Stimulated activated naive B cell treated with anti-CD40 and anti-IgM and Interleukin-4, amounts not matched to agents 10 μg/mL and 1 μg/mL and 100 μg/mL, for 72 hours (primary cell): ENCODE measurements around the gene SETD3.
A peak's percentile ranks its signal among the peaks of the same experiment; 100 is the strongest.

ENCODE experiments used
- ATAC-seq, 2 donors: fragments of 150-1000 bp; cut with Tn5 transposase; replicated peaks; 2 replicates each; pipeline ENCODE4 v1.10.0; 2021; ENCODE audit warnings: moderate library complexity in 1 of 2
- DNase-seq: peaks from one replicate; pipeline ENCODE4 v3.0.0; 2021
- H3K27ac Mint-ChIP-seq: one replicate; pipeline ENCODE4 v1.8.0; 2022; ENCODE audit warnings: mild to moderate bottlenecking, mixed read lengths
- H3K27me3 Mint-ChIP-seq, 2 donors: one replicate each; pipeline ENCODE4 v1.8.0; 2022; ENCODE audit warnings: mixed read lengths in 2 of 2
- H3K36me3 Mint-ChIP-seq, 2 donors: one replicate each; pipeline ENCODE4 v1.8.0; 2022; ENCODE audit warnings: mixed read lengths in 2 of 2, mild to moderate bottlenecking in 1 of 2
- H3K4me1 Mint-ChIP-seq, 2 donors: one replicate each; pipeline ENCODE4 v1.8.0; 2022; ENCODE audit warnings: mixed read lengths in 2 of 2, mild to moderate bottlenecking in 1 of 2
- H3K4me3 Mint-ChIP-seq, 2 donors: one replicate each; pipeline ENCODE4 v1.8.0; 2022; ENCODE audit warnings: mild to moderate bottlenecking in 2 of 2, mixed read lengths in 2 of 2, moderate library complexity in 1 of 2
- H3K9me3 Mint-ChIP-seq, 2 donors: one replicate each; pipeline ENCODE4 v1.8.0; 2022; ENCODE audit warnings: mixed read lengths in 2 of 2, mild to moderate bottlenecking in 1 of 2

The SETD3 gene

GRCh38 chr14:99479906-99480869 lies at the start of gene SETD3:
TSS of gene SETD3 (minus strand) at chr14:99480859. CDS start at chr14:99465805, 15,054 bp downstream.
- ATAC-seq = peak in 1 of 2 donors; percentile 4
- peak; percentile 51 for DNase-seq
- H3K27ac Mint-ChIP-seq = peak within 1 kb of the TSS; percentile 100
- H3K9me3 Mint-ChIP-seq = no peaks in the 10 kb centered on the region
- H3K4me1 Mint-ChIP-seq = peaks cover 28 to 53% of the 10 kb centered on the region in 2 donors
- H3K36me3 Mint-ChIP-seq = peaks cover 0 to 7% of the 10 kb centered on the region in 2 donors
- peak within 1 kb of the TSS; percentile 98 to 100 for H3K4me3 Mint-ChIP-seq
- no peaks in the 10 kb centered on the region for H3K27me3 Mint-ChIP-seq

- Mint-ChIP-seq H3K4me1 (peaks cover 5% of the 10 kb centered on the region in 2 donors), H3K27ac (no peak overlapping the region), H3K4me3 (no peak overlapping the region), H3K27me3 (peaks cover 0 to 14% of the 10 kb centered on the region in 2 donors), H3K9me3 (no peaks in the 10 kb centered on the region), H3K36me3 (no peaks in the 10 kb centered on the region)
- no peak for DNase-seq
- no peak for ATAC-seq
These were observed 49.2 kb upstream of the SETD3 start for GRCh38 chr14:99529899-99530298.

GRCh38 chr14:99527427-99528076 lies 46.9 kb upstream of the SETD3 start:
- H3K4me3 Mint-ChIP-seq = no peak overlapping the region
- H3K27me3 Mint-ChIP-seq = peaks cover 0 to 7% of the 10 kb centered on the region in 2 donors
- no peak overlapping the region for H3K27ac Mint-ChIP-seq
- DNase-seq (no peak), ATAC-seq (no peak)
- no peaks in the 10 kb centered on the region for H3K9me3 Mint-ChIP-seq
- no peaks in the 10 kb centered on the region for H3K36me3 Mint-ChIP-seq
- peaks cover 6% of the 10 kb centered on the region in 2 donors for H3K4me1 Mint-ChIP-seq

- Mint-ChIP-seq H3K27ac (no peak overlapping the region), H3K36me3 (no peaks in the 10 kb centered on the region), H3K4me3 (no peak overlapping the region), H3K4me1 (peaks cover 6% of the 10 kb centered on the region in 2 donors), H3K27me3 (peaks cover 0 to 3% of the 10 kb centered on the region in 2 donors), H3K9me3 (no peaks in the 10 kb centered on the region)
- ATAC-seq = no peak
- no peak for DNase-seq
These were observed 46.4 kb upstream of the SETD3 start for GRCh38 chr14:99527026-99527425.

DNA sequence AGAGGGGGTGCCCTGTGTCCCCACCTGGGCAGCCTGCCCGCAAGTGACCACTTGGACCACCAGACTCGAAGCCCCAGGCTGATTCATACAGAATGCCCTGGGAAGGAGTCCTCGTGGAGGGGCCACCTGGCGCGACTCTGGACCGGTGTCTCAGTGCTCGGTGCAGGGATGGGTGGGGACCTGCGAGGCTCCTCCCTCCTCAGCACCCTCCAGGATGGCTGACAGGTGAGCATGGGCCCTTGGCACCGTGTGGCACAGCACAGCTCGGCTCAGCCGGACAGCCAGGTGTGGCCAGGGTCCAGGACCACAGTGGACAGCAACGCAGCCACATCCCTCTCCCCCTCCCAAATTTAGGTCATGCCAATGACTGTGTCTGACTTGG lies 45.0 kb upstream of the SETD3 start:
- no peaks in the 10 kb centered on the region for H3K36me3 Mint-ChIP-seq
- H3K27ac Mint-ChIP-seq = no peak overlapping the region
- no peaks in the 10 kb centered on the region for H3K9me3 Mint-ChIP-seq

GRCh38 chr14:99524804-99525698 lies 44.4 kb upstream of the SETD3 start:
- Mint-ChIP-seq H3K36me3 (no peaks in the 10 kb centered on the region), H3K9me3 (no peaks in the 10 kb centered on the region), H3K4me1 (peaks cover 6% of the 10 kb centered on the region in 2 donors), H3K27ac (no peak overlapping the region), H3K27me3 (no peaks in the 10 kb centered on the region), H3K4me3 (no peak overlapping the region)
- DNase-seq = no peak
- peak; percentile 15 to 26 for ATAC-seq

More for the DNA sequence above, 45.0 kb upstream of the SETD3 start:
- no peak for ATAC-seq
- H3K4me3 Mint-ChIP-seq = no peak overlapping the region
- H3K27me3 Mint-ChIP-seq = no peaks in the 10 kb centered on the region
- DNase-seq = no peak
- peaks cover 6% of the 10 kb centered on the region in 2 donors for H3K4me1 Mint-ChIP-seq

DNA sequence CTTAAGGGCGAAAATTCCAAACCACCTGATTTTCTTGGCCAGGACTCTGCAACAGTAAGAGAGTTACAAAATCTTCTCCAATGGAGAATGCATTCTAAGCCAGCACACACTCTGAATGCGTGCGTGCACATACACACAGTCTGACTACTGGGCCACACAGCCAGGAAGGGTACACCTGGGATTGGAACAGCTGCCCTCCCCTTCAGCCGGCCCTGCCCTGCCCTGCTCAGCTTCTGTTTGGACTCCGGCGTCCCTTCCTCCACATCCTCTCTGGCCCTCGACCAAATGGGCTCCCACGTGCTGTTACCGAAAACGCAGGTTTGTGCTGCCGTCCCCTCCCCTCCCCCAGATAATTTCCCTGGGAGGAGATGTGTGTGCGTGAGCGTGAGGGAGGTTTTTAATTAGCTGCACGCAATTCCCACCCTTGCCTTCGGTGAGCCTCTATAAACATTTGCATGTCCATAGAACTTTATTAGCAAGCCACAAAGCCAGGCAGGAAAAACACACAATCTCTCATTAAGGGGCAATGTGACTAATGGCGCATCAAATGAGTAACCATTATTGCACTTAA lies 43.5 kb upstream of the SETD3 start:
- no peaks in the 10 kb centered on the region for H3K36me3 Mint-ChIP-seq
- H3K27me3 Mint-ChIP-seq = no peaks in the 10 kb centered on the region
- ATAC-seq (no peak), DNase-seq (no peak)
- no peaks in the 10 kb centered on the region for H3K9me3 Mint-ChIP-seq
- no peak overlapping the region for H3K4me3 Mint-ChIP-seq
- H3K4me1 Mint-ChIP-seq = peaks cover 6% of the 10 kb centered on the region in 2 donors
- no peak overlapping the region for H3K27ac Mint-ChIP-seq

- H3K36me3 Mint-ChIP-seq = no peaks in the 10 kb centered on the region
- H3K4me3 Mint-ChIP-seq = no peak overlapping the region
- H3K27ac Mint-ChIP-seq = no peak overlapping the region
- ATAC-seq = no peak
- no peaks in the 10 kb centered on the region for H3K9me3 Mint-ChIP-seq
- H3K4me1 Mint-ChIP-seq = peaks cover 6% of the 10 kb centered on the region in 2 donors
- no peak for DNase-seq
- H3K27me3 Mint-ChIP-seq = no peaks in the 10 kb centered on the region
These were observed 43.0 kb upstream of the SETD3 start for GRCh38 chr14:99523704-99524055.

- no peak for ATAC-seq
- H3K27me3 Mint-ChIP-seq = no peaks in the 10 kb centered on the region
These were observed 42.5 kb upstream of the SETD3 start for GRCh38 chr14:99522934-99523703.

GRCh38 chr14:99522457-99522891 lies 41.8 kb upstream of the SETD3 start:
- no peak for DNase-seq
- no peaks in the 10 kb centered on the region for H3K27me3 Mint-ChIP-seq

More at GRCh38 chr14:99522934-99523703, 42.5 kb upstream of the SETD3 start:
- H3K36me3 Mint-ChIP-seq = no peaks in the 10 kb centered on the region
- no peaks in the 10 kb centered on the region for H3K9me3 Mint-ChIP-seq
- peaks cover 6% of the 10 kb centered on the region in 2 donors for H3K4me1 Mint-ChIP-seq
- no peak for DNase-seq
- no peak overlapping the region for H3K27ac Mint-ChIP-seq
- no peak overlapping the region for H3K4me3 Mint-ChIP-seq

GRCh38 chr14:99522025-99522401 lies 41.4 kb upstream of the SETD3 start:
- Mint-ChIP-seq H3K27ac (no peak overlapping the region), H3K9me3 (no peaks in the 10 kb centered on the region), H3K4me3 (no peak overlapping the region), H3K27me3 (no peaks in the 10 kb centered on the region), H3K4me1 (peaks cover 6% of the 10 kb centered on the region in 2 donors), H3K36me3 (no peaks in the 10 kb centered on the region)
- no peak for ATAC-seq
- no peak for DNase-seq

More at GRCh38 chr14:99522457-99522891, 41.8 kb upstream of the SETD3 start:
- H3K36me3 Mint-ChIP-seq = no peaks in the 10 kb centered on the region
- H3K4me3 Mint-ChIP-seq = no peak overlapping the region
- no peak overlapping the region for H3K27ac Mint-ChIP-seq
- H3K9me3 Mint-ChIP-seq = no peaks in the 10 kb centered on the region
- H3K4me1 Mint-ChIP-seq = peaks cover 6% of the 10 kb centered on the region in 2 donors
- ATAC-seq = no peak

DNA sequence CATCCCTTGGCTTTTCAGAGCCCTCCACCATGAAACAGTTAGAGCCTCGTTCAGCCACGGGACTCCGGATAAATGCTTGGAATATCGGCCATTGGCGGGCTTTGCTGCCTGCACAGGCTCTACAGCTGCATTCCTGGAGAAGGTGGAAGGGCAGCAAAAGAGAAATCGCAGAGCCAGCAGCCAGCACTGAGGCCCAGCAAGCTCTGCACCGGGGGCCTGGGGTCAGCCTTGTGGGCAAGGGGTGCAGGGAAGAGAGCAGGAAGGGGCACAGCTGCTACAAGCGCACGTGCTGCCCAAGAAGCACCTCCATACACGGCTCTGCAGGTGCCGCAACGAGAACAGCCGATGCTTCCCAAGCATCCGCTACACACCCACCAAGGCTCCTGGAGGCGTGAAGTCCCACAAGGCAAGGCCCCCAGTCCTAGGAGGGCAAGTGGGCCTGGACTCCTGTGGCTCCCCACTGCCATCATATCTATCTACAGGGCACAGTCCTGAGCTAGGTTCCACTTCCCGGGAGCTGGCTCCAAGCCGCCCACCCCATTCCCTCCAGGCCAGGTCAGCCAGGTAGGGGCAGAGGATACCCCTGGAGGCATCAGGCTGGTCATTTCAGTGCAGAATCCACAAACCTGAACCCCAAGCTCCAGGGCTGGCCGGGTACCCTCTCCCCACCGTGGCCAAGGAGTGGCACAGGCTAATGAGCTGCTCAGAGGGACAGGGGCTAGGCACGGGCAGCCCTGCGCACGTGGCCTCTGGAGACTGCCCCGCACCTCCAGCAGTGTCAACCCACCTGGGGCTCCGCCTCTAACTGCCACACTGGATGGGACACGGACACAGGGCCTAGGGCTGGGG lies 40.7 kb upstream of the SETD3 start:
- H3K4me3 Mint-ChIP-seq = no peak overlapping the region
- H3K27me3 Mint-ChIP-seq = no peaks in the 10 kb centered on the region
- H3K27ac Mint-ChIP-seq = no peak overlapping the region
- no peak for DNase-seq
- peaks cover 6 to 7% of the 10 kb centered on the region in 2 donors for H3K4me1 Mint-ChIP-seq
- no peaks in the 10 kb centered on the region for H3K36me3 Mint-ChIP-seq
- no peaks in the 10 kb centered on the region for H3K9me3 Mint-ChIP-seq
- ATAC-seq = no peak
